Keratinocyte (primary cell): ENCODE results near the gene HOXC5. TPM values are rescaled to one million over a fixed set of nuclear protein-coding genes. Genes with fewer than 3 reads are reported as not detected.

Experiments used
- DNase-seq: peaks from one replicate; pipeline ENCODE4 v3.0.0-alpha.2; 2011; ENCODE audit warnings: low read depth, missing footprints, low spot score
- FAIRE-seq: peaks from 2 replicates; lab custom pipeline; 2011; peaks lifted over from hg19 to GRCh38; lab: Jason Lieb, UNC
- H2AFZ ChIP-seq: 2 replicates; pipeline ENCODE4 v1.6.0; 2012; ENCODE audit warnings: low read length, control low read depth, inconsistent platforms; ENCODE audit not compliant: control insufficient read depth
- H3K27ac ChIP-seq: 2 replicates; pipeline ENCODE4 v1.5.1; 2011; ENCODE audit warnings: low read length; ENCODE audit not compliant: control insufficient read depth, insufficient read depth
- H3K27me3 ChIP-seq: 3 replicates; pipeline ENCODE4 v1.6.0; 2011; ENCODE audit warnings: low read length; ENCODE audit not compliant: control insufficient read depth, insufficient read depth; ENCODE audit errors: extremely low read depth
- H3K36me3 ChIP-seq, 2 experiments: 2 replicates in 1 of 2; 3 replicates in 1 of 2; pipeline ENCODE4 v1.5.1; 2011; ENCODE audit warnings: low read length in 2 of 2, mild to moderate bottlenecking in 1 of 2; ENCODE audit not compliant: control insufficient read depth in 2 of 2, insufficient read depth in 2 of 2; ENCODE audit errors: extremely low read depth in 1 of 2
- H3K4me1 ChIP-seq: 3 replicates; pipeline ENCODE4 v1.5.1; 2011; ENCODE audit warnings: low read length; ENCODE audit not compliant: control insufficient read depth, insufficient read depth; ENCODE audit errors: extremely low read depth
- H3K4me2 ChIP-seq: 3 replicates; pipeline ENCODE4 v1.6.0; 2011; ENCODE audit warnings: low read depth, low read length; ENCODE audit not compliant: control insufficient read depth, insufficient read depth; ENCODE audit errors: extremely low read depth
- H3K4me3 ChIP-seq, 3 experiments: fragments of 200-600 bp in 1 of 3; sonication (generic) in 1 of 3; 2 replicates in 2 of 3; 3 replicates in 1 of 3; pipeline ENCODE4 v1.5.1; 2011 to 2016; ENCODE audit warnings: low read length in 3 of 3, mild to moderate bottlenecking in 3 of 3, control low read depth in 2 of 3, inconsistent platforms in 1 of 3, low read depth in 1 of 3, mixed read lengths in 1 of 3, mixed run types in 1 of 3, moderate library complexity in 1 of 3; ENCODE audit not compliant: control insufficient read depth in 2 of 3, insufficient read depth in 2 of 3; ENCODE audit errors: extremely low read depth in 1 of 3
- H3K79me2 ChIP-seq: 2 replicates; pipeline ENCODE4 v1.6.0; 2012; ENCODE audit warnings: low read length; ENCODE audit not compliant: control insufficient read depth, insufficient read depth
- H3K9ac ChIP-seq: 3 replicates; pipeline ENCODE4 v1.6.0; 2011; ENCODE audit warnings: low read length; ENCODE audit not compliant: control insufficient read depth, insufficient read depth; ENCODE audit errors: extremely low read depth
- H3K9me1 ChIP-seq: 3 replicates; pipeline ENCODE4 v1.6.0; 2011; ENCODE audit warnings: low read length; ENCODE audit not compliant: control insufficient read depth, insufficient read depth; ENCODE audit errors: extremely low read depth
- H3K9me3 ChIP-seq: 2 replicates; pipeline ENCODE4 v1.5.1; 2012; ENCODE audit warnings: low read depth, low read length; ENCODE audit not compliant: control insufficient read depth
- H4K20me1 ChIP-seq: 3 replicates; pipeline ENCODE4 v1.6.0; 2011; ENCODE audit warnings: low read length; ENCODE audit not compliant: control insufficient read depth, insufficient read depth; ENCODE audit errors: extremely low read depth
- EZH2 ChIP-seq: IDR thresholded peaks from one replicate; pipeline ENCODE4 v1.6.1; 2012; ENCODE audit warnings: inconsistent platforms, mild to moderate bottlenecking, low read length, moderate library complexity
- dilution Hi-C: fragments of 300-500 bp; cut with MboI; formaldehyde crosslinking; loops from one replicate; pipeline ENCODE4 v1.7.0; 2020; ENCODE audit warnings: low sequenced_read_pairs; ENCODE audit not compliant: extremely low pct_ligation_motif_present
- polyA plus RNA-seq, 5 experiments: library from polyadenylated mRNA; depleted of rRNA in 3 of 5; stranded (reverse) in 3 of 5; stranded (forward) in 1 of 5; unstranded in 1 of 5; fragments of >200 nt; gene quantifications; 1 replicate in 1 of 5; 2 replicates in 3 of 5; 3 replicates in 1 of 5; pipeline versions ENCODE4 v1.2.1 to v1.2.3, GENCODE V29; 2011 to 2012; ENCODE audit warnings: missing spikeins in 2 of 5, low read depth in 1 of 5, low replicate concordance in 1 of 5
- TF ChIP-seq, protein P1 (sequence below), 3 experiments: IDR thresholded peaks in 1 of 3; conservative IDR thresholded peaks in 1 of 3; optimal IDR thresholded peaks in 1 of 3; 2 replicates in 2 of 3; 3 replicates in 1 of 3; pipeline versions ENCODE3 to v1.5.1; 2011; ENCODE audit warnings: low read length in 3 of 3, mild to moderate bottlenecking in 3 of 3, moderate library complexity in 2 of 3, control low read depth in 1 of 3, inconsistent platforms in 1 of 3; ENCODE audit not compliant: insufficient read depth in 2 of 3; ENCODE audit errors: extremely low read depth in 1 of 3

HOXC5 gene
- polyA plus RNA-seq, 1 donor (not counting 4 experiments of a cell fraction or from before 2014, with no cell fraction given) = 0.18 TPM

DNA sequence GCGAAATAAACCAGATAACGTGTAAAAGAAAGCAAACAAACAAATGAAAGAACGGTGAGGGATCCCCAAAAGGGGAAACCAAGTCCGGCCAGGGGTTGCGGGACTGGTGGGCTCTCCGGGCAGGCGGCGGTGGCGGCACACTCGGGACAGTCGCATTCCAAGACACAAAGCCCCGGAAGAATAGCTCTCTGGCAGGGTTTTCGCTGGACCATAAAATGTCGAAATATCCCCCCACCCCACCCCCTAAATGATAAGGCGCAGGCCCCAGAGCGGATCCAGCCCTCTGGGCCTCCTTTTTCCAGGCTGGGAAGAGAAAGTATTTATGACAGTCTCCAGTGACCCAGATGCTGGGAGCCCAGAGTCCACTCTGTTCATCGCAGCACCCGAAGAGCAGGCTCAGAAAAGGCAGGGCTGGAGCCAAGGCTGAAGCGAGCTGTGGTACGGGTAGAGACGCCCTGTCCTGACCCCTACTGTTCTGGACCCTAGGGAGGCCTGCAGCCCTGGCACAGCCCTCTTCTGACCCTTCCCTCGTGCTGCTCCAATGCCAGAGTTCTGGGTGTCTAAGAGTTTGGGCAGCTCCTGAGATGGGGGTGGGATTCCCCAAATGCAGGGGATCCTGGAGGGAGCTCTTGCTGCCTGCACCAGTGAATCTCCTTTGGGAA, 26.2 kb upstream of the HOXC5 start:
- FAIRE-seq = no peak
- no peak overlapping the region for H3K9ac ChIP-seq
- dilution Hi-C loops = no loop called here

DNA sequence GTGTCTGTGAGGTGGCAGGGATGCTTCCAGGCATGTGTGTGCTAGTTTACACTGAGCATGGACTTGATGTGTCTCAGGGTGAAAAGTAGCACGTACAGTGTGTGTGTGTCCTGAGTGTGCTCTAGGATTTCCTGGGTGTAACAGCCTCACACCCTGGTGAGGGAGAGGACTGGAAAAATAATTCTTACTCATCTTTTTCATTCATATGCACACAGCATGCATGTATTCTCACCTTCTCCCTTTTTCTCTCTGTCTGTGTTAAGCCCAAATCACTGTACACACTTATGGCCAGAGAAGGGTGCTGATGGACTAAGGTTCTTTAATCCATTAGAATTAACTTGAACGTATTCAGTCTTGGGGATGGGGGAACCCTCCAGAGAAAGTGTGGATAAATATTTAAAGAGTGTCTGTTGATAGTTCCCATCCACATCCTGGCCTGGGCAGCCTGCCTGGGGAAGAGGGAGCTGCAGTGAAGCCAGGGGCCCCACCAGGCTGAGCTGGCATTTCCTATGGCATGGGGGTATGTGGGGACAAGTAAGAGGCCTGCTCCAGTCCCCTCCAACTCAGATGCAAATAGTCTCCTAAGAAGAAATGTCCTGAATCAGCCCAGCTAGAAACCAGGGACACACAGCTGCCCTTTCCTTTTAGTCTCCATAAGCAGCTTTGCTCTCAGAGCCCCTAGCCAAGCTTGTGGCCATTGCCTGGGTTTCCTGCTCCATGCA, 25.2 kb upstream of the HOXC5 start:
- dilution Hi-C loops = no loop called here
- H3K9ac ChIP-seq = peak overlapping the region; percentile 9
- H3K27me3 ChIP-seq = no peaks in the 10 kb centered on the region
- H4K20me1 ChIP-seq = no peaks in the 10 kb centered on the region
- no peaks in the 10 kb centered on the region for H3K9me1 ChIP-seq
- no peak overlapping the region for H3K27ac ChIP-seq
- peaks cover 16% of the 10 kb centered on the region for H3K4me1 ChIP-seq
- H3K36me3 ChIP-seq = peaks cover 2% of the 10 kb centered on the region in 2 experiments
- DNase-seq (no peak), FAIRE-seq (no peak)
- TF ChIP-seq, protein P1, sequence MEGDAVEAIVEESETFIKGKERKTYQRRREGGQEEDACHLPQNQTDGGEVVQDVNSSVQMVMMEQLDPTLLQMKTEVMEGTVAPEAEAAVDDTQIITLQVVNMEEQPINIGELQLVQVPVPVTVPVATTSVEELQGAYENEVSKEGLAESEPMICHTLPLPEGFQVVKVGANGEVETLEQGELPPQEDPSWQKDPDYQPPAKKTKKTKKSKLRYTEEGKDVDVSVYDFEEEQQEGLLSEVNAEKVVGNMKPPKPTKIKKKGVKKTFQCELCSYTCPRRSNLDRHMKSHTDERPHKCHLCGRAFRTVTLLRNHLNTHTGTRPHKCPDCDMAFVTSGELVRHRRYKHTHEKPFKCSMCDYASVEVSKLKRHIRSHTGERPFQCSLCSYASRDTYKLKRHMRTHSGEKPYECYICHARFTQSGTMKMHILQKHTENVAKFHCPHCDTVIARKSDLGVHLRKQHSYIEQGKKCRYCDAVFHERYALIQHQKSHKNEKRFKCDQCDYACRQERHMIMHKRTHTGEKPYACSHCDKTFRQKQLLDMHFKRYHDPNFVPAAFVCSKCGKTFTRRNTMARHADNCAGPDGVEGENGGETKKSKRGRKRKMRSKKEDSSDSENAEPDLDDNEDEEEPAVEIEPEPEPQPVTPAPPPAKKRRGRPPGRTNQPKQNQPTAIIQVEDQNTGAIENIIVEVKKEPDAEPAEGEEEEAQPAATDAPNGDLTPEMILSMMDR (optimal IDR thresholded peaks at IDR 0.05 in 1 of 3, IDR thresholded peaks at IDR 0.05 in 1 of 3, conservative IDR thresholded peaks at IDR 0.05 in 1 of 3; ENCODE audit: extremely low read depth in 1 of 3, insufficient read depth in 2 of 3, low read length in 3 of 3) = no peak
- no peak for TF ChIP-seq EZH2
- H3K4me3 ChIP-seq = no peak overlapping the region
- H3K9me3 ChIP-seq = no peaks in the 10 kb centered on the region
- no peak overlapping the region for H3K4me2 ChIP-seq
- H2AFZ ChIP-seq = no peak overlapping the region
- H3K79me2 ChIP-seq = peaks cover 32% of the 10 kb centered on the region

More for the DNA sequence above, 26.2 kb upstream of the HOXC5 start:
- DNase-seq = no peak
- Histone ChIP-seq H2AFZ (no peak overlapping the region), H3K36me3 (peaks cover 2 to 6% of the 10 kb centered on the region in 2 experiments), H3K4me1 (peaks cover 16% of the 10 kb centered on the region), H3K4me3 (no peak overlapping the region), H3K27ac (no peak overlapping the region), H3K9me3 (no peaks in the 10 kb centered on the region), H3K27me3 (no peaks in the 10 kb centered on the region), H3K4me2 (no peak overlapping the region), H3K79me2 (peaks cover 33% of the 10 kb centered on the region), H4K20me1 (no peaks in the 10 kb centered on the region), H3K9me1 (no peaks in the 10 kb centered on the region)
- no peak for TF ChIP-seq EZH2
- TF ChIP-seq, protein P1 (optimal IDR thresholded peaks at IDR 0.05 in 1 of 3, IDR thresholded peaks at IDR 0.05 in 1 of 3, conservative IDR thresholded peaks at IDR 0.05 in 1 of 3; ENCODE audit: extremely low read depth in 1 of 3, insufficient read depth in 2 of 3, low read length in 3 of 3) = no peak
